ENCODE results near the gene RABGEF1. TPM values are rescaled to one million over a fixed set of nuclear protein-coding genes. Genes with fewer than 3 reads are reported as not detected.

RABGEF1 gene
- total RNA-seq, 1 experiment from 2014 or later, result 49.5 TPM

DNA sequence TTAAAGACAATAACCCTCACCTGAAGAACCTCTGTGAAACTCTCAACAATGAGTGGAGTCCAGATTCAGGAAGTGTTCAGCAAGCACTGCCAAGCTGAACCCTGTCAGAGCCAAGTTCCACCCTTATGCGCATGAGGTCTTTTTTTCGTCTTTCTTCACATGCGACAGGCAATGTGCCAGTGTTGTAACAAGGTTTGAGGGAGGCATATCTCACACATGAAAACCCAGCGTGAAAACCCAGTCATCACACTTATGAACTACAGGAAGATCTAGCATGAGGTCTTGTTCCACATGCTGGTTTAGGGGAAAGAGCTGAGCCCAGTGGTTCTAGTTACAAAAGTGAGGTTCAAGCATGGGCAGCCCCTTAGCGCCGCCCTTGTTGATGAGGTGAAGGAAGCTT, 49.7 kb downstream of the RABGEF1 start:
- ChIA-PET POLR2A (interaction anchor here (1.0 kb wide), 1 partner anchor 11 kb away, joined by 3 read pairs; no protein-coding TSS in a partner anchor), CTCF (interaction anchor here (0.6 to 0.9 kb wide), 2 partner anchors 222 to 233 kb away, joined by 3 read pairs; no protein-coding TSS in a partner anchor)
- no TSS peak for BruUV-seq (replicated peaks)
- H3K27ac Mint-ChIP-seq (ENCODE audit: low read depth, unreplicated experiment), result no peak overlapping the region
- H3K27me3 Mint-ChIP-seq (ENCODE audit: insufficient read depth, unreplicated experiment), result no peaks in the 10 kb centered on the region
- intact Hi-C loops (cut with micrococcal nuclease), result no loop called here
- H3K9me3 Mint-ChIP-seq (ENCODE audit: unreplicated experiment), result no peaks in the 10 kb centered on the region
- TF ChIP-seq, protein P1, sequence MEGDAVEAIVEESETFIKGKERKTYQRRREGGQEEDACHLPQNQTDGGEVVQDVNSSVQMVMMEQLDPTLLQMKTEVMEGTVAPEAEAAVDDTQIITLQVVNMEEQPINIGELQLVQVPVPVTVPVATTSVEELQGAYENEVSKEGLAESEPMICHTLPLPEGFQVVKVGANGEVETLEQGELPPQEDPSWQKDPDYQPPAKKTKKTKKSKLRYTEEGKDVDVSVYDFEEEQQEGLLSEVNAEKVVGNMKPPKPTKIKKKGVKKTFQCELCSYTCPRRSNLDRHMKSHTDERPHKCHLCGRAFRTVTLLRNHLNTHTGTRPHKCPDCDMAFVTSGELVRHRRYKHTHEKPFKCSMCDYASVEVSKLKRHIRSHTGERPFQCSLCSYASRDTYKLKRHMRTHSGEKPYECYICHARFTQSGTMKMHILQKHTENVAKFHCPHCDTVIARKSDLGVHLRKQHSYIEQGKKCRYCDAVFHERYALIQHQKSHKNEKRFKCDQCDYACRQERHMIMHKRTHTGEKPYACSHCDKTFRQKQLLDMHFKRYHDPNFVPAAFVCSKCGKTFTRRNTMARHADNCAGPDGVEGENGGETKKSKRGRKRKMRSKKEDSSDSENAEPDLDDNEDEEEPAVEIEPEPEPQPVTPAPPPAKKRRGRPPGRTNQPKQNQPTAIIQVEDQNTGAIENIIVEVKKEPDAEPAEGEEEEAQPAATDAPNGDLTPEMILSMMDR (IDR thresholded peaks at IDR 0.05; ENCODE audit: unreplicated experiment), result no peak
- peaks cover 92% of the 10 kb centered on the region for H3K36me3 Mint-ChIP-seq (ENCODE audit: insufficient read depth, unreplicated experiment)
- DNase-seq (ENCODE audit: unreplicated experiment), result no peak
- no peak overlapping the region for H3K4me3 Mint-ChIP-seq (ENCODE audit: unreplicated experiment)
- H3K4me1 Mint-ChIP-seq (ENCODE audit: insufficient read depth, unreplicated experiment), result no peaks in the 10 kb centered on the region

DNA sequence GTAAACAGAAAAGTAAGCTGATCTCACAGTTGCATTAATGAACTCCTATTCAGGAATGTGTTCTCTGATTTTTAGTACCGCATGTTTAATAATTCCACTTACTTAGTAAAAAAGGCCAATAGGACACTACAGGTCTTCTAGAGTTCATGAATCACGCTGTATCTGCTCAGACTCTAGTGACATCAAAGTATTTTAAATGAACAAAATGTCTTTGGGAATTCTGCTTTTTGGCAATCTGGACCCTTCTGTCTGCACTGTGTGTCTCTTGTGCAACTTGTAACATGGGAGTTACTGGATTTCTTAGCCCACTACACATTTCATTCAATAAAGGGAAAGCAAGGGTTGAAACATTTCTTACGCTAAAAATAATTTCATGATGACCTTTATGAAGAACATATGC, 50.2 kb downstream of the RABGEF1 start:
- POLR2A ChIA-PET, result interaction anchor here (1.0 kb wide), 1 partner anchor 11 kb away, joined by 3 read pairs; no protein-coding TSS in a partner anchor

DNA sequence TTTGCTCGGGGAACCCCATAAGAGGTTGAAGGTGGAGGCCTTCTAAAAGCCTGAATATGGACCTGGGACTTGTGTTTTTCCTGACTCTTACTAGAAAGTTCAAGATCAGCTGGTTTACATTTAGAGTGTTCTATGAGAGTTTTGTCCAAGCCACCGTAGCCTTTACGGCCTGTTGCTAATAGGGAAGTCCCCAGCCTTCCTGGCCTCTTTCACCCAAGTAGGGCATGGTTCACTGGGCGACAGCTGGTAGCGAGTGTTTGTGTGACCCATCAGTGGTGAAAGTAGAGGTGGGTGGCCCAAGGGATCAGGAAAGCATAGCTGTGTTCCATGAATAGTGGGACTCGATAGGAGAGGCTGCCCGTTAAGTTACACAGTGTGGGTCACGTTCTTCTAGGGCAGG, 60.1 kb downstream of the RABGEF1 start:
- TF ChIP-seq, protein P1 (IDR thresholded peaks at IDR 0.05; ENCODE audit: unreplicated experiment), result no peak
- ChIA-PET CTCF (interaction anchor here (0.6 kb wide), 1 partner anchor 307 kb away, joined by 4 read pairs; no protein-coding TSS in a partner anchor), POLR2A (interaction anchor here (1.3 kb wide), 1 partner anchor 10 kb away, joined by 4 read pairs; no protein-coding TSS in a partner anchor)
- Mint-ChIP-seq H3K27ac (ENCODE audit: low read depth, unreplicated experiment) (no peak overlapping the region), H3K9me3 (ENCODE audit: unreplicated experiment) (no peaks in the 10 kb centered on the region), H3K36me3 (ENCODE audit: insufficient read depth, unreplicated experiment) (peaks cover 93% of the 10 kb centered on the region), H3K4me3 (ENCODE audit: unreplicated experiment) (no peak overlapping the region), H3K27me3 (ENCODE audit: insufficient read depth, unreplicated experiment) (no peaks in the 10 kb centered on the region), H3K4me1 (ENCODE audit: insufficient read depth, unreplicated experiment) (no peaks in the 10 kb centered on the region)
- BruUV-seq (replicated peaks), result no TSS peak
- DNase-seq (ENCODE audit: unreplicated experiment), result no peak
- intact Hi-C loops (cut with micrococcal nuclease), result no loop called here

More for the DNA sequence above, 50.2 kb downstream of the RABGEF1 start:
- no TSS peak for BruUV-seq (replicated peaks)
- intact Hi-C loops (cut with micrococcal nuclease), result no loop called here
- no peak for DNase-seq (ENCODE audit: unreplicated experiment)
- H3K4me1 Mint-ChIP-seq (ENCODE audit: insufficient read depth, unreplicated experiment), result no peaks in the 10 kb centered on the region
- no peaks in the 10 kb centered on the region for H3K27me3 Mint-ChIP-seq (ENCODE audit: insufficient read depth, unreplicated experiment)
- no peak overlapping the region for H3K4me3 Mint-ChIP-seq (ENCODE audit: unreplicated experiment)
- TF ChIP-seq, protein P1 (IDR thresholded peaks at IDR 0.05; ENCODE audit: unreplicated experiment), result no peak
- no peak overlapping the region for H3K27ac Mint-ChIP-seq (ENCODE audit: low read depth, unreplicated experiment)
- CTCF ChIA-PET, result no interaction called here
- H3K9me3 Mint-ChIP-seq (ENCODE audit: unreplicated experiment), result no peaks in the 10 kb centered on the region
- H3K36me3 Mint-ChIP-seq (ENCODE audit: insufficient read depth, unreplicated experiment), result peaks cover 92% of the 10 kb centered on the region

DNA sequence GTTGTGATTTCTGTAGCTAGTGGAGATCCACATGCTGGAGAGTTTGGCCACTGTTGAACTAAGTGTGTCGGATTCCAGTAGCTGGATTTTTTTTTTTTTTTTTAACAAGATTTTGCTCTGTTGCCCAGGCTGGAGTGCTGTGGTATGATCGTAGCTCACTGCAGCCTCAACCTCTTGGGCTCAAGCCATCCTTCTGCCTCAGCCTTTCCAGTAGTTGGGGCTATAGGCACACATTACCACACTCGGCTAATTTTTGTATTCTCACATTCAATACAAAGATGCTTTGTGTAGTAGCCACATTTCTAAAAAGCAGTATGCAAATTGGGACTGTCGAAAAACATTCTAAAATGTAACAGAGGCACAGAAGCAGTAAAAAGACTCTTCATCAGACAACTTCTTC, 63.5 kb downstream of the RABGEF1 start:
- no peaks in the 10 kb centered on the region for H3K9me3 Mint-ChIP-seq (ENCODE audit: unreplicated experiment)
- H3K4me1 Mint-ChIP-seq (ENCODE audit: insufficient read depth, unreplicated experiment), result no peaks in the 10 kb centered on the region
- H3K27me3 Mint-ChIP-seq (ENCODE audit: insufficient read depth, unreplicated experiment), result no peaks in the 10 kb centered on the region
- TF ChIP-seq, protein P1 (IDR thresholded peaks at IDR 0.05; ENCODE audit: unreplicated experiment), result no peak
- no TSS peak for BruUV-seq (replicated peaks)
- no peak overlapping the region for H3K4me3 Mint-ChIP-seq (ENCODE audit: unreplicated experiment)
- no peak overlapping the region for H3K27ac Mint-ChIP-seq (ENCODE audit: low read depth, unreplicated experiment)
- peaks cover 93% of the 10 kb centered on the region for H3K36me3 Mint-ChIP-seq (ENCODE audit: insufficient read depth, unreplicated experiment)
- no peak for DNase-seq (ENCODE audit: unreplicated experiment)
- ChIA-PET POLR2A (interaction anchor here (0.6 kb wide), 1 partner anchor 8 kb away, joined by 3 read pairs; no protein-coding TSS in a partner anchor), CTCF (no interaction called here)
- intact Hi-C loops (cut with micrococcal nuclease), result no loop called here
